ENCODE data around the gene PLEKHM1.
"Not testable (repeated sequence)": the region's sequence is repeated elsewhere in the genome, so short reads cannot be mapped to it uniquely, and the experiment has no call there.

GRCh38 chr17:45506072-45506471 is 15.6 kb upstream of the PLEKHM1 start:
- TF ChIP-seq POLR2A, CTCF (IDR thresholded peaks at IDR 0.05): not testable (repeated sequence)

Measured in heart left ventricle (tissue), 13 donors.